GM12892 (cell line): ENCODE data around the gene CRYAA.
"Not testable (repeated sequence)": the region's sequence is repeated elsewhere in the genome, so short reads cannot be mapped to it uniquely, and the experiment has no call there.

Experiments used
- POLR2AphosphoS5 ChIP-seq: IDR thresholded peaks from 2 replicates; pipeline ENCODE4 v1.6.1; 2011; ENCODE audit warnings: low read depth, low read length, control low read depth
- TAF1 ChIP-seq: IDR thresholded peaks from 2 replicates; pipeline ENCODE4 v1.6.1; 2011; ENCODE audit warnings: low read depth, mild to moderate bottlenecking, control low read depth, low read length, borderline replicate concordance

- TF ChIP-seq POLR2AphosphoS5, TAF1: not testable (repeated sequence)
These were observed 22.2 kb upstream of the CRYAA start for GRCh38 chr21:43146637-43147036.
